HEK293 (cell line): ENCODE results near the gene FAM171A1.

Experiments used
- AEBP2 ChIP-seq: fragments of 450-650 bp; formaldehyde crosslinking; IDR thresholded peaks from 2 replicates; pipeline ENCODE4 v1.5.1; 2016; ENCODE audit warnings: missing biosample characterization, missing genetic modification characterization, borderline replicate concordance
- CTCF ChIP-seq: fragments of 450-650 bp; formaldehyde crosslinking; IDR thresholded peaks from 2 replicates; pipeline ENCODE4 v1.5.1; 2016; ENCODE audit warnings: missing biosample characterization, missing genetic modification characterization
- FEZF1 ChIP-seq: fragments of 450-650 bp; formaldehyde crosslinking; IDR thresholded peaks from 2 replicates; pipeline ENCODE4 v1.5.1; 2016; ENCODE audit warnings: missing biosample characterization, missing genetic modification characterization
- GLIS1 ChIP-seq: fragments of 450-650 bp; formaldehyde crosslinking; IDR thresholded peaks from 2 replicates; pipeline ENCODE4 v1.5.1; 2016; ENCODE audit warnings: missing biosample characterization, missing genetic modification characterization
- HOXA7 ChIP-seq: sonication (generic); formaldehyde crosslinking; IDR thresholded peaks from 2 replicates; pipeline ENCODE4 v1.8.1; 2022; ENCODE audit warnings: missing genetic modification reagents, borderline replicate concordance
- KLF1 ChIP-seq: fragments of 450-650 bp; formaldehyde crosslinking; IDR thresholded peaks from 2 replicates; pipeline ENCODE4 v1.5.1; 2016; ENCODE audit warnings: missing biosample characterization, missing genetic modification characterization
- KLF10 ChIP-seq: fragments of 450-650 bp; IDR thresholded peaks from 2 replicates; pipeline ENCODE4 v1.5.1; 2018; ENCODE audit warnings: missing biosample characterization, mild to moderate bottlenecking, missing genetic modification characterization
- PRDM1 ChIP-seq: fragments of 450-650 bp; formaldehyde crosslinking; IDR thresholded peaks from 2 replicates; pipeline ENCODE4; 2016; ENCODE audit warnings: missing biosample characterization, missing genetic modification characterization
- SP7 ChIP-seq: fragments of 450-650 bp; formaldehyde crosslinking; IDR thresholded peaks from 2 replicates; pipeline ENCODE4 v1.5.1; 2016; ENCODE audit warnings: missing biosample characterization, missing genetic modification characterization
- ZBTB44 ChIP-seq: fragments of 450-650 bp; IDR thresholded peaks from 2 replicates; pipeline ENCODE4 v1.5.1; 2018; ENCODE audit warnings: missing biosample characterization, mild to moderate bottlenecking, missing genetic modification characterization
- ZBTB48 ChIP-seq: fragments of 450-650 bp; formaldehyde crosslinking; IDR thresholded peaks from 2 replicates; pipeline ENCODE4 v1.5.1; 2016; ENCODE audit warnings: missing biosample characterization, missing genetic modification characterization
- ZBTB8A ChIP-seq: fragments of 450-650 bp; formaldehyde crosslinking; IDR thresholded peaks from 2 replicates; pipeline ENCODE4 v1.5.1; 2016; ENCODE audit warnings: missing biosample characterization, missing genetic modification characterization
- ZFP3 ChIP-seq: fragments of 450-650 bp; formaldehyde crosslinking; IDR thresholded peaks from 2 replicates; pipeline ENCODE4 v1.5.1; 2016; ENCODE audit warnings: low read depth, missing biosample characterization, missing genetic modification characterization
- ZNF132 ChIP-seq: fragments of 450-650 bp; formaldehyde crosslinking; IDR thresholded peaks from 2 replicates; pipeline ENCODE4 v1.5.1; 2017; ENCODE audit warnings: missing biosample characterization, missing genetic modification characterization, borderline replicate concordance
- ZNF148 ChIP-seq: fragments of 450-650 bp; formaldehyde crosslinking; IDR thresholded peaks from 2 replicates; pipeline ENCODE4 v1.5.0; 2017; ENCODE audit warnings: missing biosample characterization, missing genetic modification characterization, borderline replicate concordance
- ZNF19 ChIP-seq: fragments of 450-650 bp; formaldehyde crosslinking; IDR thresholded peaks from 2 replicates; pipeline ENCODE4; 2016; ENCODE audit warnings: missing biosample characterization, missing genetic modification characterization, low read depth
- ZNF214 ChIP-seq: fragments of 450-650 bp; formaldehyde crosslinking; IDR thresholded peaks from 2 replicates; pipeline ENCODE4 v1.5.1; 2017; ENCODE audit warnings: missing biosample characterization, mild to moderate bottlenecking, missing genetic modification characterization, borderline replicate concordance
- ZNF324 ChIP-seq: fragments of 450-650 bp; formaldehyde crosslinking; IDR thresholded peaks from 2 replicates; pipeline ENCODE4 v1.5.1; 2016; ENCODE audit warnings: missing biosample characterization, missing genetic modification characterization
- ZNF362 ChIP-seq: fragments of 450-650 bp; formaldehyde crosslinking; IDR thresholded peaks from 2 replicates; pipeline ENCODE4 v1.5.1; 2016; ENCODE audit warnings: missing biosample characterization, missing genetic modification characterization
- ZNF366 ChIP-seq: fragments of 450-650 bp; formaldehyde crosslinking; conservative IDR thresholded peaks from 2 replicates; pipeline ENCODE4 v1.5.1; 2016; ENCODE audit warnings: missing biosample characterization, missing genetic modification characterization
- ZNF514 ChIP-seq: fragments of 450-650 bp; formaldehyde crosslinking; IDR thresholded peaks from 2 replicates; pipeline ENCODE4 v1.5.1; 2016; ENCODE audit warnings: missing biosample characterization, missing genetic modification characterization
- ZNF518A ChIP-seq: fragments of 450-650 bp; formaldehyde crosslinking; conservative IDR thresholded peaks from 2 replicates; pipeline ENCODE4 v1.5.1; 2016; ENCODE audit warnings: low read depth, missing biosample characterization, missing genetic modification characterization
- ZNF529 ChIP-seq: fragments of 450-650 bp; formaldehyde crosslinking; IDR thresholded peaks from 2 replicates; pipeline ENCODE4 v1.5.1; 2017; ENCODE audit warnings: missing genetic modification characterization, missing biosample characterization; ENCODE audit not compliant: insufficient replicate concordance
- ZNF555 ChIP-seq: fragments of 450-650 bp; formaldehyde crosslinking; conservative IDR thresholded peaks from 2 replicates; pipeline ENCODE4 v1.5.1; 2017; ENCODE audit warnings: missing biosample characterization, mild to moderate bottlenecking, missing genetic modification characterization, inconsistent platforms
- ZNF560 ChIP-seq: fragments of 450-650 bp; formaldehyde crosslinking; IDR thresholded peaks from 2 replicates; pipeline ENCODE4 v1.5.1; 2017; ENCODE audit warnings: missing biosample characterization, missing genetic modification characterization, borderline replicate concordance
- ZNF654 ChIP-seq: fragments of 450-650 bp; formaldehyde crosslinking; IDR thresholded peaks from 2 replicates; pipeline ENCODE4 v1.5.1; 2016; ENCODE audit warnings: low read depth, missing biosample characterization, missing genetic modification characterization
- ZNF776 ChIP-seq: fragments of 450-650 bp; formaldehyde crosslinking; IDR thresholded peaks from 2 replicates; pipeline ENCODE4 v1.5.0; 2017; ENCODE audit warnings: missing biosample characterization, missing genetic modification characterization, borderline replicate concordance

Gene FAM171A1

GRCh38 chr10:15200626-15201025 lies 170.5 kb downstream of the FAM171A1 start (continued):
- no peak for TF ChIP-seq KLF1 (tag by site-specific recombination)
- TF ChIP-seq ZNF214 (tag by site-specific recombination) = no peak
- no peak for TF ChIP-seq ZFP3 (tag by site-specific recombination)
- no peak for TF ChIP-seq ZBTB44 (tag by site-specific recombination)
- no peak for TF ChIP-seq ZNF518A
- no peak for TF ChIP-seq ZNF19 (tag by site-specific recombination)
- peak; percentile 24; the same call in 1 of the 2 replicates for TF ChIP-seq PRDM1 (tag by site-specific recombination)
- no peak for TF ChIP-seq AEBP2 (tag by site-specific recombination)
- no peak for TF ChIP-seq ZNF514 (tag by site-specific recombination)
- TF ChIP-seq ZNF776 (tag by site-specific recombination) = no peak
- TF ChIP-seq ZNF560 = no peak
- TF ChIP-seq ZNF324 (tag by site-specific recombination) = no peak
- TF ChIP-seq ZNF555 (tag by site-specific recombination) = no peak
- no peak for TF ChIP-seq FEZF1 (tag by site-specific recombination)
- 0 out of 2 replicates have a peak, but pooled peaks have one; percentile 14 for TF ChIP-seq ZNF362
- TF ChIP-seq CTCF (tag by site-specific recombination) = no peak
- no peak for TF ChIP-seq HOXA7
- no peak for TF ChIP-seq ZNF529 (tag by site-specific recombination)
- peak; percentile 68 for TF ChIP-seq ZNF366 (tag by site-specific recombination)
- TF ChIP-seq GLIS1 (tag by site-specific recombination) = 0 out of 2 replicates have a peak, but pooled peaks have one; percentile 13
- no peak for TF ChIP-seq ZNF132 (tag by site-specific recombination)
- TF ChIP-seq ZNF148 (tag by site-specific recombination) = no peak
- TF ChIP-seq SP7 (tag by site-specific recombination) = peak; percentile 17; the same call in 1 of the 2 replicates
- no peak for TF ChIP-seq ZBTB48 (tag by site-specific recombination)
- TF ChIP-seq KLF10 (tag by site-specific recombination) = 0 out of 2 replicates have a peak, but pooled peaks have one; percentile 56
- no peak for TF ChIP-seq ZBTB8A
- TF ChIP-seq ZNF654 (tag by site-specific recombination) = no peak
